ENCODE results near the gene HES5.

Gene HES5

GRCh38 chr1:2528966-2529783, 888 bp downstream of the HES5 start:
- Histone ChIP-seq H3K27me3 (ENCODE audit: control insufficient read depth, low read length) (peaks cover 56% of the 10 kb centered on the region), H3K9me2 (replicated peaks; ENCODE audit: control insufficient read depth, low read length) (no peaks in the 10 kb centered on the region), H3K79me2 (ENCODE audit: control insufficient read depth, low read length) (peaks cover 19% of the 10 kb centered on the region), H4K20me1 (ENCODE audit: control insufficient read depth, insufficient read depth, low read depth, low read length) (peaks cover 13% of the 10 kb centered on the region), H3K4me3 (ENCODE audit: low read length) (no peak overlapping the region), H3K9me3 (ENCODE audit: control insufficient read depth, insufficient read depth, low read length) (no peaks in the 10 kb centered on the region), H3K4me2 (ENCODE audit: low read length) (no peak overlapping the region), H3K27ac (ENCODE audit: low read depth, low read length) (no peak overlapping the region), H3K4me1 (ENCODE audit: control insufficient read depth, low read length) (peaks cover 18% of the 10 kb centered on the region), H3F3A (ENCODE audit: control insufficient read depth, insufficient read depth) (no peaks in the 10 kb centered on the region), H3K36me3 (ENCODE audit: control insufficient read depth, low read length) (peaks cover 3% of the 10 kb centered on the region; the same call in 1 of the 2 replicates)
- TF ChIP-seq EZH2phosphoT487 (IDR thresholded peaks at IDR 0.05; ENCODE audit: borderline replicate concordance, low read length), result peak; percentile 65; the same call in 1 of the 2 replicates
- TF ChIP-seq CTCF (IDR thresholded peaks at IDR 0.05; ENCODE audit: low read depth, low read length, poor library complexity, severe bottlenecking), result no peak

GRCh38 chr1:2528611-2528965, 1.5 kb downstream of the HES5 start:
- H3K9me2 ChIP-seq (replicated peaks; ENCODE audit: control insufficient read depth, low read length), result no peaks in the 10 kb centered on the region
- no peak overlapping the region for H3K27ac ChIP-seq (ENCODE audit: low read depth, low read length)
- peaks cover 25% of the 10 kb centered on the region for H3K79me2 ChIP-seq (ENCODE audit: control insufficient read depth, low read length)
- H3K4me2 ChIP-seq (ENCODE audit: low read length), result no peak overlapping the region
- peaks cover 18% of the 10 kb centered on the region for H4K20me1 ChIP-seq (ENCODE audit: control insufficient read depth, insufficient read depth, low read depth, low read length)
- no peak for TF ChIP-seq CTCF (IDR thresholded peaks at IDR 0.05; ENCODE audit: low read depth, low read length, poor library complexity, severe bottlenecking)
- TF ChIP-seq EZH2phosphoT487 (IDR thresholded peaks at IDR 0.05; ENCODE audit: borderline replicate concordance, low read length), result no peak; the same call in 1 of the 2 replicates
- H3F3A ChIP-seq (ENCODE audit: control insufficient read depth, insufficient read depth), result no peaks in the 10 kb centered on the region
- H3K4me3 ChIP-seq (ENCODE audit: low read length), result no peak overlapping the region
- H3K27me3 ChIP-seq (ENCODE audit: control insufficient read depth, low read length), result peaks cover 53% of the 10 kb centered on the region
- H3K9me3 ChIP-seq (ENCODE audit: control insufficient read depth, insufficient read depth, low read length), result no peaks in the 10 kb centered on the region
- H3K4me1 ChIP-seq (ENCODE audit: control insufficient read depth, low read length), result peaks cover 23% of the 10 kb centered on the region
- H3K36me3 ChIP-seq (ENCODE audit: control insufficient read depth, low read length), result peaks cover 3% of the 10 kb centered on the region; the same call in 1 of the 2 replicates

GRCh38 chr1:2528016-2528415, 2.0 kb downstream of the HES5 start:
- peaks cover 19% of the 10 kb centered on the region for H4K20me1 ChIP-seq (ENCODE audit: control insufficient read depth, insufficient read depth, low read depth, low read length)

More at GRCh38 chr1:2528016-2528415, 2.0 kb downstream of the HES5 start:
- H3K27me3 ChIP-seq (ENCODE audit: control insufficient read depth, low read length), result peaks cover 49% of the 10 kb centered on the region
- H3K79me2 ChIP-seq (ENCODE audit: control insufficient read depth, low read length), result peaks cover 30% of the 10 kb centered on the region
- H3F3A ChIP-seq (ENCODE audit: control insufficient read depth, insufficient read depth), result no peaks in the 10 kb centered on the region
- H3K4me1 ChIP-seq (ENCODE audit: control insufficient read depth, low read length), result peaks cover 23% of the 10 kb centered on the region
- no peak overlapping the region for H3K4me2 ChIP-seq (ENCODE audit: low read length)
- H3K9me2 ChIP-seq (replicated peaks; ENCODE audit: control insufficient read depth, low read length), result no peaks in the 10 kb centered on the region
- H3K36me3 ChIP-seq (ENCODE audit: control insufficient read depth, low read length), result peaks cover 3% of the 10 kb centered on the region; the same call in 1 of the 2 replicates
- TF ChIP-seq CTCF (IDR thresholded peaks at IDR 0.05; ENCODE audit: low read depth, low read length, poor library complexity, severe bottlenecking) (no peak), EZH2phosphoT487 (IDR thresholded peaks at IDR 0.05; ENCODE audit: borderline replicate concordance, low read length) (no peak)
- H3K9me3 ChIP-seq (ENCODE audit: control insufficient read depth, insufficient read depth, low read length), result no peaks in the 10 kb centered on the region
- no peak overlapping the region for H3K27ac ChIP-seq (ENCODE audit: low read depth, low read length)
- no peak overlapping the region for H3K4me3 ChIP-seq (ENCODE audit: low read length)
